VCaP (cell line): ENCODE measurements around the gene TUBA4A.

Source experiments
- H3K27ac ChIP-seq: fragments of 450-650 bp; 2 replicates; pipeline ENCODE4 v1.5.1; 2017
- TF ChIP-seq, protein P1 (sequence below): fragments of 450-650 bp; conservative IDR thresholded peaks from 2 replicates; pipeline ENCODE4 v1.5.1; 2017; ENCODE audit warnings: mild to moderate bottlenecking, moderate library complexity

Gene TUBA4A

GRCh38 chr2:219225350-219225749, 28.4 kb downstream of the TUBA4A start:
- no peak overlapping the region for H3K27ac ChIP-seq
- TF ChIP-seq, protein P1, sequence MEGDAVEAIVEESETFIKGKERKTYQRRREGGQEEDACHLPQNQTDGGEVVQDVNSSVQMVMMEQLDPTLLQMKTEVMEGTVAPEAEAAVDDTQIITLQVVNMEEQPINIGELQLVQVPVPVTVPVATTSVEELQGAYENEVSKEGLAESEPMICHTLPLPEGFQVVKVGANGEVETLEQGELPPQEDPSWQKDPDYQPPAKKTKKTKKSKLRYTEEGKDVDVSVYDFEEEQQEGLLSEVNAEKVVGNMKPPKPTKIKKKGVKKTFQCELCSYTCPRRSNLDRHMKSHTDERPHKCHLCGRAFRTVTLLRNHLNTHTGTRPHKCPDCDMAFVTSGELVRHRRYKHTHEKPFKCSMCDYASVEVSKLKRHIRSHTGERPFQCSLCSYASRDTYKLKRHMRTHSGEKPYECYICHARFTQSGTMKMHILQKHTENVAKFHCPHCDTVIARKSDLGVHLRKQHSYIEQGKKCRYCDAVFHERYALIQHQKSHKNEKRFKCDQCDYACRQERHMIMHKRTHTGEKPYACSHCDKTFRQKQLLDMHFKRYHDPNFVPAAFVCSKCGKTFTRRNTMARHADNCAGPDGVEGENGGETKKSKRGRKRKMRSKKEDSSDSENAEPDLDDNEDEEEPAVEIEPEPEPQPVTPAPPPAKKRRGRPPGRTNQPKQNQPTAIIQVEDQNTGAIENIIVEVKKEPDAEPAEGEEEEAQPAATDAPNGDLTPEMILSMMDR = no peak

DNA sequence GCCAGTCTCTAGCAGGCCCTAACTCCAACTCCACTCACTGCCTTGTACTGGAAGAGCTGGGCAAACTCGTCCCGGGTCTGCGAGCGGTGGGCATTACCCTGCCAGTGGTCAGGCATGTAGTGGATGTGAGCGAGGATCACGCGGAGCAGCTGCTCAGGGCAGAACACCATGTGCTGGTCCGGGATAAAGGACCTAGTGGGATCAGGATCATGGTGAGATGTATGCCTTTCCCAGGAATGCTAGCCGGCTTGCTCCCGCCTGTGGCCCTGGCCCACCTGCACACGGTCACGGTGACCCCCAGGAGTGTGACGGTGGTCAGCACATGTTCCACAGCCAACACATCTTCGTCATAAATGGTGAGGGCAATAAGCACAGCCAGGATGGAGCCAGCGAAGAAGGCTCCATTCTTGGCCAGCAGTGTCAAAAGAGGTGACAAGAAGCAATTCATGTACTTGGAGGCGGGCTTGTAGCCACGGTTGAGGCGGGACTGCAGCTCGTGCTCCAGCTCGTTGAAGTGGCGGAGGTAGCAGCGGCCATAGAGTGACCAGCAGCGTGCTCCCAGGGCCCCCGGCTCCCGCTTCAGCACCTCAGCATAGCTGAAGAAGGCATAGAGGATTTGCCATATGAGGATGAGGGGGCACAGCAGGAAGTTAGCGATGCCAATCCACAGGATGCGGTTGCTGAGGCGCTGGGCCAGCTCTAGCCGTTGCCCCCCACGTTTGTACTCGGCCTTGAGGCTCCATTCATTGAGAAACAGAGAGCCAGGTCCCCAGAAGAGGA, 29.7 kb downstream of the TUBA4A start:
- TF ChIP-seq, protein P1 = no peak
- H3K27ac ChIP-seq = no peak overlapping the region

DNA sequence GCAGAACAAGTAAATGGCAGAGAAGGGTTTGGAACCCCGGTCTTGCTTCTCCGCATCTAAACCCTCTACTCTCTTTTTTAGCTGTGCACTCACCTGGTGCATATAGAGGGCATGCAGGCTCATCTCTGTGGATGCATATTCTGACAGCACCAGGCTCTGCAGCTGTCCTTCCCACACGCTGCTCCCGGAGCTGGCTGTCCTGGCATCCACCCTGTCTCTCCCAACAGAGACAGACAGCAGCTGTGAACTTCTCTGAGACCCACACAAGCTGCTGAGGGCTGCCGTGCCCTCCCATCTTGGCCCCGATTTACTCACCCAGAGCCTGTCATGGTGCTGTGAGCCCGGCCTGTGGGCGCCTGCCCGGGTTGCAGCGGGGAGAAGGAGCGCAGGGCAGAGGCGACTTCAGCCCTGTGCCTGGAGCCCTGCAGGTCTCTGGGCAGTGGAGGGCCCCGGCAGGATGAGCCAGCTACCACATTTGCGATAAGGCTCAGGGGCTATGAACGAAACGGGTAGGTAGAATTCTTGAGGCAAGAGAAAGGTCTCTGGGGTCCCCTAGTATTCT, 31.7 kb downstream of the TUBA4A start:
- TF ChIP-seq, protein P1 = no peak
- H3K27ac ChIP-seq = no peak overlapping the region

GRCh38 chr2:219220652-219221402, 32.9 kb downstream of the TUBA4A start:
- TF ChIP-seq, protein P1 = no peak
- peak overlapping the region; percentile 94; the same call in 1 of the 2 replicates for H3K27ac ChIP-seq

DNA sequence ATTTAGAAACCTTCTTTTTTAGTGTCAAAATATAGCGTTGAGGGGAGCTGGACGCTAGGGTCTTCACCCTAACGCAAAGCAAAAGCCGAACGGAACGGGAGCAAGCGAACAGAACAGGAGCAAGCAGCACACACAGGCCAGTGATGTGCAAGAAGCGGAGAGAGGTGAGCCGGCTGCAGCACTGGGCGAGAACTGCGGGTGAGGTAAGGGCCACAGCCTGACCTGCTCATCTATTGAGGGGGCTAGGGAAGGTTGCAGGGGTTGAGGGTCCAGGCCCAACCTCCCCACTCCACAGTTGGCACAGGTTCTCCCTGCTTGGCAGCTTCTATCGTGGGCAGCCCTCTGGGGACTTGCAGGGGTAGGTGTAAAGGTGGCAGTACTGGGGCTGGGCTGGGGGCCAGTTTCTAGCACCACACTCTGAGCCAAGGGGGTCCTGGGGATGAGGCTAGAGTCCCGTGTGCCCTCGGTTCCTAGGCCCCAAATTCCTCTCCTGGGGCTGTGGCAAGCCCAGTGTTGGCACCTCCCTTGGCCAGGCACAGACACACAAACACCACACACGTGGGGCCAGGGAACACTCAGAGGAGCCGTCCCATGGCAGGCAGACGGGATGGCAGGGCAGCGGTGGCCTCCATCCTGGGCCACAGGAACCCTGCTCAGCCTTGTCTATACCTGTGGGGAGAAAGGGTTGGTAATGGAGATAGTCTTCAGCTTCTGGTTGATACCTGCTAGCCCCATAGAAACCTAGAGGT, 33.8 kb downstream of the TUBA4A start:
- peak overlapping the region; percentile 94 for H3K27ac ChIP-seq
- TF ChIP-seq, protein P1 = no peak

GRCh38 chr2:219218732-219219701, 34.7 kb downstream of the TUBA4A start, which contains the start of gene ABCB6:
Gene ABCB6 (minus strand): TSS chr2:219218958. CDS start chr2:219218673, 285 bp downstream.
- TF ChIP-seq, protein P1 = no peak
- H3K27ac ChIP-seq = peak within 1 kb of the TSS; percentile 94
